ENCODE measurements around the gene ELMO3. TPM values are rescaled to one million over a fixed set of nuclear protein-coding genes. Genes with fewer than 3 reads are reported as not detected.

ELMO3 gene
- total RNA-seq, 8 experiments from 2014 or later: 0.43 to 2.8 (median 1.2) TPM

GRCh38 chr16:67177743-67178699, 20.9 kb upstream of the ELMO3 start:
- no peak overlapping the region for H3K27ac ChIP-seq
- peaks cover 21 to 30% of the 10 kb centered on the region in 2 donors for H3K4me1 ChIP-seq (replicated peaks in 1 of 2)
- 6 to 51% (median 44%) methylated on average over 2 to 6 of the region's 73 CpGs; no CpG with 5 or more reads in 7 of the 10 experiments for WGBS, 10 experiments
- ATAC-seq (replicated peaks in 6 of 8): peak; percentile 19 to 62 (median 46)
- peak overlapping the region in 4 of 5 donors; percentile 10 to 16 (median 13) for H3K4me3 ChIP-seq
- in situ Hi-C loops (cut with MboI; ENCODE audit: low pct_unique_long_range_greater_than_20kb in 2 of 9, low sequenced_read_pairs in 9 of 9, unreplicated experiment in 9 of 9): no loop called here

GRCh38 chr16:67179421-67180080, 19.4 kb upstream of the ELMO3 start:
- WGBS, 10 experiments: 80 to 100% (median 87%) methylated on average over 1 to 6 of the region's 13 CpGs; no CpG with 5 or more reads in 5 of the 10 experiments

GRCh38 chr16:67180166-67180565, 18.8 kb upstream of the ELMO3 start:
- no peak for ATAC-seq (replicated peaks in 6 of 8)
- in situ Hi-C loops (cut with MboI; ENCODE audit: low pct_unique_long_range_greater_than_20kb in 2 of 9, low sequenced_read_pairs in 9 of 9, unreplicated experiment in 9 of 9): no loop called here

More at GRCh38 chr16:67179421-67180080, 19.4 kb upstream of the ELMO3 start:
- Histone ChIP-seq H3K4me3 (no peak overlapping the region), H3K27ac (no peak overlapping the region), H3K4me1 (replicated peaks in 1 of 2) (peaks cover 15 to 22% of the 10 kb centered on the region in 2 donors)
- ATAC-seq (replicated peaks in 6 of 8): no peak
- in situ Hi-C loops (cut with MboI; ENCODE audit: low pct_unique_long_range_greater_than_20kb in 2 of 9, low sequenced_read_pairs in 9 of 9, unreplicated experiment in 9 of 9): no loop called here

GRCh38 chr16:67181346-67181745, 17.6 kb upstream of the ELMO3 start:
- 10 to 100% (median 73%) methylated on average over 2 of the region's 2 CpGs; no CpG with 5 or more reads in 5 of the 10 experiments for WGBS, 10 experiments
- no peak for ATAC-seq (replicated peaks in 6 of 8)
- H3K27ac ChIP-seq: no peak overlapping the region

More at GRCh38 chr16:67180166-67180565, 18.8 kb upstream of the ELMO3 start:
- WGBS, 10 experiments: 93 to 100% (median 100%) methylated on average over 1 to 5 of the region's 16 CpGs; no CpG with 5 or more reads in 7 of the 10 experiments
- Histone ChIP-seq H3K4me1 (replicated peaks in 1 of 2) (peaks cover 15 to 16% of the 10 kb centered on the region in 2 donors), H3K27ac (no peak overlapping the region), H3K4me3 (no peak overlapping the region)

GRCh38 chr16:67182288-67182687, 16.6 kb upstream of the ELMO3 start:
- in situ Hi-C loops (cut with MboI; ENCODE audit: low pct_unique_long_range_greater_than_20kb in 2 of 9, low sequenced_read_pairs in 9 of 9, unreplicated experiment in 9 of 9): no loop called here
- WGBS, 10 experiments: 20 to 100% (median 70%) methylated on average over 1 to 2 of the region's 2 CpGs; no CpG with 5 or more reads in 4 of the 10 experiments
- Histone ChIP-seq H3K4me1 (replicated peaks in 1 of 2) (peaks cover 15 to 21% of the 10 kb centered on the region in 2 donors), H3K27ac (no peak overlapping the region), H3K4me3 (peak overlapping the region in 3 of 5 donors; percentile 86 to 92 (median 86))
- ATAC-seq (replicated peaks in 6 of 8): no peak

More at GRCh38 chr16:67181346-67181745, 17.6 kb upstream of the ELMO3 start:
- in situ Hi-C loops (cut with MboI; ENCODE audit: low pct_unique_long_range_greater_than_20kb in 2 of 9, low sequenced_read_pairs in 9 of 9, unreplicated experiment in 9 of 9): no loop called here
- no peak overlapping the region for H3K4me3 ChIP-seq
- peaks cover 15 to 21% of the 10 kb centered on the region in 2 donors for H3K4me1 ChIP-seq (replicated peaks in 1 of 2)

- Histone ChIP-seq H3K4me1 (replicated peaks in 1 of 2) (peaks cover 15 to 21% of the 10 kb centered on the region in 2 donors), H3K4me3 (peak overlapping the region; percentile 81 to 92 (median 86)), H3K27ac (peak overlapping the region in 1 of 2 donors; percentile 99)
- 0 to 44% (median 3%) methylated on average over 2 to 8 of the region's 11 CpGs; no CpG with 5 or more reads in 3 of the 10 experiments for WGBS, 10 experiments
- in situ Hi-C loops (cut with MboI; ENCODE audit: low pct_unique_long_range_greater_than_20kb in 2 of 9, low sequenced_read_pairs in 9 of 9, unreplicated experiment in 9 of 9): no loop called here
- no peak for ATAC-seq (replicated peaks in 6 of 8)
These were observed 15.7 kb upstream of the ELMO3 start for GRCh38 chr16:67183284-67183626.

GRCh38 chr16:67183627-67184452, 15.1 kb upstream of the ELMO3 start, which contains the start of gene MATCAP1:
Gene MATCAP1 (minus strand): TSS chr16:67183963. CDS start chr16:67180610, 3,353 bp downstream.
- H3K4me1 ChIP-seq (replicated peaks in 1 of 2): peaks cover 15 to 21% of the 10 kb centered on the region in 2 donors
- peak within 1 kb of the TSS; percentile 99 for H3K27ac ChIP-seq
- H3K4me3 ChIP-seq: peak within 1 kb of the TSS; percentile 81 to 92 (median 86)
- 0% methylated on average over 3 to 37 of the region's 77 CpGs; no CpG with 5 or more reads in 7 of the 10 experiments for WGBS, 10 experiments
- peak; percentile 81 to 88 (median 86) for ATAC-seq (replicated peaks in 6 of 8)
- in situ Hi-C loops (cut with MboI; ENCODE audit: low pct_unique_long_range_greater_than_20kb in 2 of 9, low sequenced_read_pairs in 9 of 9, unreplicated experiment in 9 of 9): no loop called here

- Histone ChIP-seq H3K27ac (peak overlapping the region; percentile 99), H3K4me1 (replicated peaks in 1 of 2) (peaks cover 15 to 21% of the 10 kb centered on the region in 2 donors), H3K4me3 (peak overlapping the region; percentile 81 to 92 (median 86))
- peak in 7 of 8 experiments; percentile 2 to 39 (median 31) for ATAC-seq (replicated peaks in 6 of 8)
- WGBS, 10 experiments: 0 to 9% (median 7%) methylated on average over 4 to 11 of the region's 59 CpGs; no CpG with 5 or more reads in 6 of the 10 experiments
- in situ Hi-C loops (cut with MboI; ENCODE audit: low pct_unique_long_range_greater_than_20kb in 2 of 9, low sequenced_read_pairs in 9 of 9, unreplicated experiment in 9 of 9): no loop called here
These were observed 14.4 kb upstream of the ELMO3 start for GRCh38 chr16:67184453-67184994.

GRCh38 chr16:67184995-67185650, 13.8 kb upstream of the ELMO3 start:
- Histone ChIP-seq H3K4me1 (replicated peaks in 1 of 2) (peaks cover 15 to 21% of the 10 kb centered on the region in 2 donors), H3K4me3 (peak overlapping the region in 4 of 5 donors; percentile 81 to 92 (median 86)), H3K27ac (peak overlapping the region; percentile 99)
- peak; percentile 12 to 50 (median 26) for ATAC-seq (replicated peaks in 6 of 8)
- 0 to 19% (median 2%) methylated on average over 1 to 6 of the region's 43 CpGs; no CpG with 5 or more reads in 6 of the 10 experiments for WGBS, 10 experiments
- in situ Hi-C loops (cut with MboI; ENCODE audit: low pct_unique_long_range_greater_than_20kb in 2 of 9, low sequenced_read_pairs in 9 of 9, unreplicated experiment in 9 of 9): no loop called here

- Histone ChIP-seq H3K4me3 (peak overlapping the region in 2 of 5 donors; percentile 86), H3K27ac (no peak overlapping the region), H3K4me1 (replicated peaks in 1 of 2) (peaks cover 19 to 21% of the 10 kb centered on the region in 2 donors)
- 0 to 33% (median 17%) methylated on average over 1 to 9 of the region's 12 CpGs; no CpG with 5 or more reads in 1 of the 10 experiments for WGBS, 10 experiments
- ATAC-seq (replicated peaks in 6 of 8): no peak
- in situ Hi-C loops (cut with MboI; ENCODE audit: low pct_unique_long_range_greater_than_20kb in 2 of 9, low sequenced_read_pairs in 9 of 9, unreplicated experiment in 9 of 9): no loop called here
These were observed 13.2 kb upstream of the ELMO3 start for GRCh38 chr16:67185651-67186134.

- Histone ChIP-seq H3K4me1 (replicated peaks in 1 of 2) (peaks cover 19% of the 10 kb centered on the region in 2 donors), H3K4me3 (no peak overlapping the region), H3K27ac (no peak overlapping the region)
- in situ Hi-C loops (cut with MboI; ENCODE audit: low pct_unique_long_range_greater_than_20kb in 2 of 9, low sequenced_read_pairs in 9 of 9, unreplicated experiment in 9 of 9): no loop called here
- 20 to 59% (median 52%) methylated on average over 2 to 3 of the region's 5 CpGs; no CpG with 5 or more reads in 7 of the 10 experiments for WGBS, 10 experiments
- ATAC-seq (replicated peaks in 6 of 8): no peak
These were observed 12.4 kb upstream of the ELMO3 start for GRCh38 chr16:67186550-67186950.

Measured in motor neuron (in vitro differentiated cells).